ENCODE measurements around the gene APOL2. TPM values are rescaled to one million over a fixed set of nuclear protein-coding genes. Genes with fewer than 3 reads are reported as not detected.
A peak's percentile ranks its signal among the peaks of the same experiment; 100 is the strongest.

Gene APOL2
- total RNA-seq, 1 donor from 2014 or later, result 38.3 TPM

- no peak overlapping the region for H3K27ac Mint-ChIP-seq
- CTCF ChIA-PET, result interaction anchor here (0.6 to 4.8 kb wide), 11 partner anchors 18 to 312 kb away, joined by 3 to 70 read pairs (median 5); partner anchors contain the start of genes APOL2 and APOL3
- H3K4me1 Mint-ChIP-seq, result peaks cover 3% of the 10 kb centered on the region
- intact Hi-C loops (cut with micrococcal nuclease), result loop anchor here (1.0 kb wide), 4 partner anchors 19 to 831 kb away; no protein-coding TSS in a partner anchor
- DNase-seq (no peak), ATAC-seq (ENCODE audit: low read depth) (no peak)
- H3K36me3 Mint-ChIP-seq (ENCODE audit: low read depth), result no peaks in the 10 kb centered on the region
- H3K27me3 Mint-ChIP-seq, result no peaks in the 10 kb centered on the region
- no peak for TF ChIP-seq CTCF (IDR thresholded peaks at IDR 0.05)
- POLR2A ChIA-PET, result no interaction called here
- H3K9me3 Mint-ChIP-seq, result no peaks in the 10 kb centered on the region
- H3K4me3 Mint-ChIP-seq, result no peak overlapping the region
Measured at GRCh38 chr22:36180928-36181327, 58.4 kb downstream of the APOL2 start.

GRCh38 chr22:36180038-36180880, 59.1 kb downstream of the APOL2 start:
- POLR2A ChIA-PET, result interaction anchor here (1.4 to 1.9 kb wide), 2 partner anchors 17 to 24 kb away, joined by 5 to 6 read pairs; no protein-coding TSS in a partner anchor
- Mint-ChIP-seq H3K36me3 (ENCODE audit: low read depth) (no peaks in the 10 kb centered on the region), H3K9me3 (no peaks in the 10 kb centered on the region), H3K4me3 (no peak overlapping the region), H3K27ac (no peak overlapping the region), H3K27me3 (no peaks in the 10 kb centered on the region), H3K4me1 (peaks cover 3% of the 10 kb centered on the region)
- CTCF ChIA-PET, result interaction anchor here (0.9 to 4.8 kb wide), 12 partner anchors 11 to 114 kb away, joined by 3 to 70 read pairs (median 5); partner anchors contain the start of genes APOL2 and APOL3
- intact Hi-C loops (cut with micrococcal nuclease), result loop anchor here (1.0 kb wide), 4 partner anchors 18 to 830 kb away; no protein-coding TSS in a partner anchor
- DNase-seq (peak; percentile 78), ATAC-seq (ENCODE audit: low read depth) (peak; percentile 100)
- TF ChIP-seq CTCF (IDR thresholded peaks at IDR 0.05), result no peak

GRCh38 chr22:36177160-36177559, 62.2 kb downstream of the APOL2 start:
- Mint-ChIP-seq H3K27ac (no peak overlapping the region), H3K36me3 (ENCODE audit: low read depth) (no peaks in the 10 kb centered on the region), H3K4me1 (peaks cover 3% of the 10 kb centered on the region), H3K9me3 (no peaks in the 10 kb centered on the region), H3K27me3 (no peaks in the 10 kb centered on the region), H3K4me3 (no peak overlapping the region)
- intact Hi-C loops (cut with micrococcal nuclease), result no loop called here
- DNase-seq (no peak), ATAC-seq (ENCODE audit: low read depth) (no peak)
- ChIA-PET CTCF (interaction anchor here (1.6 to 4.8 kb wide), 5 partner anchors 9 to 309 kb away, joined by 5 to 70 read pairs (median 9); partner anchors contain the start of gene APOL3), POLR2A (interaction anchor here (1.1 to 1.7 kb wide), 2 partner anchors 14 to 17 kb away, joined by 4 to 5 read pairs; no protein-coding TSS in a partner anchor)
- TF ChIP-seq CTCF (IDR thresholded peaks at IDR 0.05), result no peak

Other genes with a start within 250 kb of the APOL2 start
- not detected in 2 replicates for gene RBFOX2, start 210.7 kb downstream of the APOL2 start, total RNA-seq
- 32.2 and 38.4 TPM in 2 replicates for gene APOL3, start 78.8 kb downstream of the APOL2 start, total RNA-seq
- 0.05 TPM in 1 of 2 replicates, not detected in the other for gene APOL4, start 37.7 kb downstream of the APOL2 start, total RNA-seq
- gene APOL1, start 13.6 kb upstream of the APOL2 start, total RNA-seq, result 10.4 and 10.7 TPM in 2 replicates
- gene MYH9, start 148.4 kb upstream of the APOL2 start, total RNA-seq, result 714 and 755 TPM in 2 replicates
- gene TXN2, start 242.1 kb upstream of the APOL2 start, total RNA-seq, result 59.1 and 71.7 TPM in 2 replicates

Measured in activated B cell treated with CpG ODN at 0.5 μM for 24 hours (primary cell).